Neuronal stem cell (in vitro differentiated cells): ENCODE results near the gene PCARE.

Source experiments
- DNase-seq: peaks from one replicate; pipeline ENCODE4 v3.0.0-alpha.2; 2013; ENCODE audit warnings: low spot score
- H2AFZ ChIP-seq: one replicate; pipeline ENCODE4 v1.6.1; 2013; ENCODE audit warnings: mild to moderate bottlenecking, low read length, inconsistent platforms
- H2AK5ac ChIP-seq: 2 replicates; pipeline ENCODE4 v1.6.1; 2013; ENCODE audit warnings: low read depth, mild to moderate bottlenecking, inconsistent platforms, low read length, moderate library complexity, mixed read lengths
- H2BK120ac ChIP-seq: 2 replicates; pipeline ENCODE4 v1.6.1; 2013; ENCODE audit warnings: low read depth, mild to moderate bottlenecking, inconsistent platforms, low read length, moderate library complexity, mixed read lengths
- H2BK12ac ChIP-seq: one replicate; pipeline ENCODE4 v1.6.1; 2013; ENCODE audit warnings: low read length, inconsistent platforms
- H2BK15ac ChIP-seq: 2 replicates; pipeline ENCODE4 v1.6.1; 2013; ENCODE audit warnings: mild to moderate bottlenecking, low read length, inconsistent platforms, mixed read lengths
- H2BK5ac ChIP-seq: one replicate; pipeline ENCODE4 v1.6.1; 2013; ENCODE audit warnings: inconsistent platforms, mild to moderate bottlenecking, low read length, moderate library complexity
- H3K14ac ChIP-seq: one replicate; pipeline ENCODE4 v1.6.1; 2013; ENCODE audit warnings: low read length, inconsistent platforms
- H3K18ac ChIP-seq: 2 replicates; pipeline ENCODE4 v1.6.1; 2013; ENCODE audit warnings: low read length, inconsistent platforms
- H3K23ac ChIP-seq: 2 replicates; pipeline ENCODE4 v1.6.1; 2013; ENCODE audit warnings: low read depth, mild to moderate bottlenecking, mixed read lengths, low read length, inconsistent platforms; ENCODE audit not compliant: poor library complexity
- H3K27ac ChIP-seq: replicated peaks from 3 replicates; pipeline ENCODE4 v1.5.1; 2013; ENCODE audit warnings: low read length, inconsistent platforms
- H3K27me3 ChIP-seq, 3 experiments: 2 replicates each; pipeline ENCODE4 v1.6.1; 2013; ENCODE audit warnings: low read length in 3 of 3, mild to moderate bottlenecking in 2 of 3, inconsistent platforms in 1 of 3, low read depth in 1 of 3, mixed read lengths in 1 of 3, moderate library complexity in 1 of 3; ENCODE audit not compliant: control insufficient read depth in 3 of 3, insufficient read depth in 3 of 3
- H3K36me3 ChIP-seq, 2 donors: replicated peaks in 1 of 2; 2 replicates each; pipeline ENCODE4 v1.6.1; 2013; ENCODE audit warnings: low read length in 2 of 2; ENCODE audit not compliant: control insufficient read depth in 2 of 2, insufficient read depth in 2 of 2
- H3K4ac ChIP-seq: 2 replicates; pipeline ENCODE4 v1.6.1; 2013; ENCODE audit warnings: inconsistent platforms, mild to moderate bottlenecking, low read length, moderate library complexity
- H3K4me1 ChIP-seq, 2 donors: 1 replicate in 1 of 2; 2 replicates in 1 of 2; pipeline ENCODE4 v1.6.1; 2013; ENCODE audit warnings: low read length in 2 of 2, low read depth in 1 of 2; ENCODE audit not compliant: control insufficient read depth in 2 of 2, insufficient read depth in 1 of 2
- H3K4me2 ChIP-seq: one replicate; pipeline ENCODE4 v1.6.1; 2013; ENCODE audit warnings: mild to moderate bottlenecking, low read length, inconsistent platforms; ENCODE audit not compliant: insufficient read depth, poor library complexity, severe bottlenecking
- H3K4me3 ChIP-seq, 2 donors: 2 replicates each; pipeline ENCODE4 v1.5.1; 2013; ENCODE audit warnings: low read length in 2 of 2, mild to moderate bottlenecking in 2 of 2, inconsistent platforms in 1 of 2, moderate library complexity in 1 of 2
- H3K79me1 ChIP-seq: one replicate; pipeline ENCODE4 v1.6.1; 2013; ENCODE audit warnings: low read depth, mild to moderate bottlenecking, inconsistent platforms, low read length, moderate library complexity
- H3K9ac ChIP-seq: one replicate; pipeline ENCODE4 v1.6.1; 2013; ENCODE audit warnings: mild to moderate bottlenecking, low read depth, low read length, inconsistent platforms; ENCODE audit not compliant: poor library complexity
- H3K9me3 ChIP-seq, 2 donors: replicated peaks in 1 of 2; 2 replicates each; pipeline versions ENCODE3 to v1.6.1; 2013; ENCODE audit warnings: low read length in 2 of 2, mild to moderate bottlenecking in 2 of 2, inconsistent platforms in 1 of 2, low read depth in 1 of 2, mixed read lengths in 1 of 2, moderate library complexity in 1 of 2; ENCODE audit not compliant: control insufficient read depth in 2 of 2, insufficient read depth in 1 of 2
- H4K8ac ChIP-seq: one replicate; pipeline ENCODE4 v1.6.1; 2013; ENCODE audit warnings: low read depth, mild to moderate bottlenecking, inconsistent platforms, low read length, moderate library complexity
- H4K91ac ChIP-seq: one replicate; pipeline ENCODE4 v1.6.1; 2013; ENCODE audit warnings: low read length, low read depth, mild to moderate bottlenecking, inconsistent platforms; ENCODE audit not compliant: poor library complexity
- WGBS, 2 donors: extraction: QIAGEN DNeasy Blood & Tissue Kit; methylation state at CpG; one replicate each; pipeline ENCODE4 v1.1.7; 2013; ENCODE audit warnings: missing lambda C conversion rate in 2 of 2, mixed read lengths in 1 of 2; ENCODE audit not compliant: insufficient read length in 2 of 2, insufficient replicate concordance in 1 of 2; ENCODE audit errors: extremely low coverage in 2 of 2; 5-methylcytosine and 5-hydroxymethylcytosine counted together

PCARE gene

DNA sequence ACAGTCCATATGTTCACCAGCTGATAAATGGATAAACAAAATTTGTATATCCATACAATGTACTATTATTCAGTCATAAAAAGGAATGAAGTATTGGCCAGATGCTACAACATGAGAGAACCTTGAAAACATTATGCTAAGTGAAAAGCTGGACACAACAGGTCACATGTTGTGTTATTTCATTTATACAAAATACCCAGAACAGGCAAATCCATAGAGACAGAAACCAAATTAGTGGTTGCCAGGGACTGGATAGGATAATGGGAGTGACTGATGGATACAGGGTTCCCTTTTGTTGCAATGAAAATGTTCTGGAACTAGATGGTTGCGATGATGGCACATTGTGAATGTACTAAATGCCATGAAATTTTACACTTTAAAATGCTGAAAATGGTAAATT, 10.2 kb upstream of the PCARE start:
- H3K23ac ChIP-seq, result no peak overlapping the region
- no peak overlapping the region for H3K4me3 ChIP-seq
- no peak overlapping the region for H3K27ac ChIP-seq
- H3K36me3 ChIP-seq, result no peaks in the 10 kb centered on the region
- peaks cover 0 to 4% of the 10 kb centered on the region in 2 donors for H3K4me1 ChIP-seq
- H3K9ac ChIP-seq, result no peak overlapping the region
- no peak overlapping the region for H2AFZ ChIP-seq
- no peak for DNase-seq
- H2BK12ac ChIP-seq, result no peak overlapping the region
- peaks cover 5 to 8% of the 10 kb centered on the region in 2 donors for H3K9me3 ChIP-seq
- no peak overlapping the region for H3K4me2 ChIP-seq
- no peak overlapping the region for H3K14ac ChIP-seq
- H2BK5ac ChIP-seq, result no peak overlapping the region
- no peak overlapping the region for H3K4ac ChIP-seq
- no peaks in the 10 kb centered on the region for H3K27me3 ChIP-seq
- no peak overlapping the region for H4K91ac ChIP-seq
- no peak overlapping the region for H2AK5ac ChIP-seq
- H2BK120ac ChIP-seq, result no peak overlapping the region
- no peak overlapping the region for H4K8ac ChIP-seq
- no peak overlapping the region for H3K18ac ChIP-seq
- no peak overlapping the region for H2BK15ac ChIP-seq
- no CpG with 5 or more reads among the region's 1 CpG for WGBS, 2 donors
- H3K79me1 ChIP-seq, result no peaks in the 10 kb centered on the region

- Histone ChIP-seq H2BK5ac (no peak overlapping the region), H3K9ac (no peak overlapping the region), H3K79me1 (no peaks in the 10 kb centered on the region), H3K27ac (no peak overlapping the region), H3K4ac (no peak overlapping the region), H2BK120ac (no peak overlapping the region), H3K4me1 (peaks cover 0 to 4% of the 10 kb centered on the region in 2 donors), H3K27me3 (no peaks in the 10 kb centered on the region), H3K36me3 (no peaks in the 10 kb centered on the region), H3K4me2 (no peak overlapping the region), H3K9me3 (peaks cover 7 to 12% of the 10 kb centered on the region in 2 donors), H2AFZ (no peak overlapping the region), H2BK12ac (no peak overlapping the region), H3K23ac (no peak overlapping the region), H4K8ac (no peak overlapping the region), H3K4me3 (no peak overlapping the region), H2AK5ac (no peak overlapping the region), H3K18ac (no peak overlapping the region), H3K14ac (no peak overlapping the region), H4K91ac (no peak overlapping the region), H2BK15ac (no peak overlapping the region)
- no CpG with 5 or more reads among the region's 5 CpGs for WGBS, 2 donors
- no peak for DNase-seq
Measured at GRCh38 chr2:29082804-29083495, 8.6 kb upstream of the PCARE start.

DNA sequence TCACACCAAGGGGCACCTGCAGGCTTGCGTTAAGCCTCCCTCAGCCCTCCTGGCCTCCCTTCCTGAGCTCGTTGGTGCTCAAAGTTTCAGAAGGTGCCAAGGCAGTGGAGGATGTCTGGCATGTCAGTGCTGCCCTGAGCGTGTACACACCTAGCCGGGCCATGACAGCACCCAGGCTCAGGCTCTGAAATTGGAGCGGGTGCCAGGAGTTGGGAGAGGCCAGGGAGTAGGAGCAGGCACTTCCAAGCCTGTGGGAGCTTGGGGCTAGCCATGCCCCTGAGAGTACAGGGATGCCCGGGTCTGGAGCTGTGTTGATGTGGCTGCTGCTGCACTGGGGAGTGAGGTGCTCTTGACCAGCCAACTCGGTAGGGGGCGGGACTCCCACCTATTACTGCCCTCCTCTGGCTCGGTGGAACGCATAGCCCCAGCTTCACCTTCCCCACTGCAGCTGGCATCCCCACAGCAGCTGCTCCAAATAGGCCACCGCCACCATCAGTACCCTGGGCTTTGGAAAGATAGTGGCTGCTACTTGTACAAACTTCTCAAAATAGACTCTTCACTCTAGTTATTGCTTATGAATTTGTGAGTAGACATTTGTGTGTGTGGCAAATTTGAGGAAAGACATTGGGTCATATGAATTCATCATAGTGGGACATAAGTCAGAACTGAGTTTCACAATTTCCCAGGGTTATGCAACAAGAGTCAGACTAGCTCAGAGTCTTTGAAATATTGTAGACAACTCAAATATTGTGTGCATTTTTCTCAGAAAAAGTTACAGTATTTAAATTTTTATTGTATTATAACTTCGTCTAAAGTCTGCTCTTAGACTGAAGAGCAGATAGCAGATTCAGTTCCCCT, 6.8 kb upstream of the PCARE start:
- Histone ChIP-seq H3K79me1 (no peaks in the 10 kb centered on the region), H2BK120ac (peak overlapping the region; percentile 77), H3K4me1 (peaks cover 3 to 6% of the 10 kb centered on the region in 2 donors), H3K4me3 (no peak overlapping the region), H3K4ac (no peak overlapping the region), H3K4me2 (no peak overlapping the region), H3K27ac (no peak overlapping the region), H4K8ac (no peak overlapping the region), H2AK5ac (peak overlapping the region; percentile 86), H2AFZ (no peak overlapping the region), H3K27me3 (peaks cover 0 to 8% (median 0%) of the 10 kb centered on the region in 3 experiments), H3K9me3 (peaks cover 9 to 12% of the 10 kb centered on the region in 2 donors), H2BK5ac (no peak overlapping the region), H3K23ac (peak overlapping the region; percentile 55), H3K18ac (peak overlapping the region; percentile 15), H2BK15ac (peak overlapping the region; percentile 69), H3K14ac (peak overlapping the region; percentile 25), H4K91ac (no peak overlapping the region), H3K36me3 (no peaks in the 10 kb centered on the region), H3K9ac (peak overlapping the region; percentile 44), H2BK12ac (no peak overlapping the region)
- WGBS, 2 donors, result no CpG with 5 or more reads among the region's 12 CpGs
- no peak for DNase-seq

DNA sequence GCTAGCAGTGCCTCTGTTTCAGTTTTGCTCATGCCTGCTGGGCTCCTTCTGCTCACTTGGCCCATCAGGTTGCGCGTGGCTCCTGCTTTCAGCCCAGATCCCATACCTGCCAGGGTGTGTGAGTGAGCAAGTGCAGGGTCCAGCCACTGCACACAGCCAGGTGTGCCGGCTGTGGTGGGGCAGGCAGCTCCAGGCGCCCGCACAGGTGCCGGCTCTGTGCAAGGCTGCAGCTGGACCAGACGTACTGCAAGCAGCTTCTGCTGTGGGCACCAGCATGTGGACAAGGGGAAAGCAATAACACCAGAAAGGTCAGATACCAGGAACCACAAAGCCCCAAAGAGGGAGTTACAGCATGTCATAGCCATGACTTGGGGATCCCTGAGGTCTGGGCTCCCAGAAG, 5.6 kb upstream of the PCARE start:
- Histone ChIP-seq H3K23ac (no peak overlapping the region), H3K4me3 (no peak overlapping the region), H3K27me3 (peaks cover 0 to 13% (median 0%) of the 10 kb centered on the region in 3 experiments), H4K8ac (no peak overlapping the region), H2BK15ac (peak overlapping the region; percentile 6), H3K79me1 (no peaks in the 10 kb centered on the region), H2BK5ac (no peak overlapping the region), H3K14ac (no peak overlapping the region), H3K9me3 (peaks cover 9 to 12% of the 10 kb centered on the region in 2 donors), H2BK120ac (no peak overlapping the region), H4K91ac (no peak overlapping the region), H3K18ac (peak overlapping the region; percentile 49), H3K36me3 (no peaks in the 10 kb centered on the region), H2BK12ac (no peak overlapping the region), H2AK5ac (no peak overlapping the region), H2AFZ (no peak overlapping the region), H3K9ac (peak overlapping the region; percentile 15), H3K4ac (no peak overlapping the region), H3K4me1 (peaks cover 9 to 10% of the 10 kb centered on the region in 2 donors), H3K4me2 (no peak overlapping the region), H3K27ac (no peak overlapping the region)
- no peak for DNase-seq
- no CpG with 5 or more reads among the region's 7 CpGs for WGBS, 2 donors
